ENCODE results near the gene MOAP1.
A peak's percentile ranks its signal among the peaks of the same experiment; 100 is the strongest.
"Not testable (repeated sequence)": the region's sequence is repeated elsewhere in the genome, so short reads cannot be mapped to it uniquely, and the experiment has no call there.

MOAP1 gene

GRCh38 chr14:93142854-93143652, 41.6 kb downstream of the MOAP1 start:
- no peak for DNase-seq

GRCh38 chr14:93137864-93138263, 46.8 kb downstream of the MOAP1 start:
- DNase-seq: no peak

- not testable (repeated sequence) for DNase-seq
Observed at GRCh38 chr14:93136508-93136907, 48.2 kb downstream of the MOAP1 start.

GRCh38 chr14:93136009-93136408, 48.7 kb downstream of the MOAP1 start:
- DNase-seq: no peak

- no peak for DNase-seq
Observed at GRCh38 chr14:93135399-93135798, 49.3 kb downstream of the MOAP1 start.

- peak; percentile 76 to 78 for DNase-seq
Observed at GRCh38 chr14:93133464-93133863, 51.2 kb downstream of the MOAP1 start.

GRCh38 chr14:93132472-93133065, 52.1 kb downstream of the MOAP1 start:
- DNase-seq: peak; percentile 49 to 67

Measured in inflammatory macrophage treated with lipopolysaccharide for 1 hour (primary cell).